Sigmoid colon (tissue), 7 donors: ENCODE data around the gene CYP4V2. TPM values are rescaled to one million over a fixed set of nuclear protein-coding genes. Genes with fewer than 3 reads are reported as not detected.

Experiments used
- DNase-seq: peaks from one replicate; pipeline ENCODE4 v3.0.0-alpha.2; 2019
- H3K27ac ChIP-seq, 4 donors: fragments of 200-600 bp; sonication (generic); one replicate each; pipeline ENCODE4 v1.5.1; 2016 to 2019; ENCODE audit warnings: mild to moderate bottlenecking in 1 of 4
- H3K27me3 ChIP-seq, 3 donors: fragments of 200-600 bp; sonication (generic); one replicate each; pipeline ENCODE4 v1.5.1; 2019; ENCODE audit warnings: mild to moderate bottlenecking in 1 of 3
- H3K36me3 ChIP-seq, 4 donors: fragments of 200-600 bp; sonication (generic); one replicate each; pipeline ENCODE4 v1.5.1; 2016 to 2019
- H3K4me1 ChIP-seq, 4 donors: fragments of 200-600 bp; sonication (generic); one replicate each; pipeline ENCODE4 v1.5.1; 2017 to 2019
- H3K4me3 ChIP-seq, 4 donors: fragments of 200-600 bp; sonication (generic); one replicate each; pipeline ENCODE4 v1.5.1; 2017 to 2019; ENCODE audit warnings: mild to moderate bottlenecking in 2 of 4, moderate library complexity in 1 of 4
- H3K9me3 ChIP-seq, 4 donors: fragments of 200-600 bp in 3 of 4; sonication (generic) in 3 of 4; one replicate each; pipeline versions ENCODE4 v1.5.1 to v1.6.1; 2013 to 2019
- EP300 ChIP-seq, 4 donors: sonication (generic); formaldehyde crosslinking; IDR thresholded peaks; one replicate each; pipeline ENCODE4 v1.6.1; 2017; ENCODE audit warnings: antibody characterized with exemption in 4 of 4
- POLR2A ChIP-seq, 2 donors: fragments of 450-650 bp; IDR thresholded peaks; one replicate each; pipeline ENCODE4 v1.6.1; 2016; ENCODE audit warnings: antibody characterized with exemption in 2 of 2, mild to moderate bottlenecking in 2 of 2, moderate library complexity in 2 of 2
- POLR2AphosphoS5 ChIP-seq, 4 donors: sonication (generic); formaldehyde crosslinking; IDR thresholded peaks; one replicate each; pipeline ENCODE4 v1.6.1; 2017; ENCODE audit warnings: antibody characterized with exemption in 4 of 4
- WGBS, 2 donors: extraction: QIAGEN DNeasy Blood & Tissue Kit; methylation state at CpG; one replicate each; pipeline ENCODE4 v1.1.7; 2013; 5-methylcytosine and 5-hydroxymethylcytosine counted together
- intact Hi-C: fragments of 100-400 bp; cut with DNase I; formaldehyde crosslinking; loops from one replicate; pipeline ENCODE4 v1.15.1; 2023
- polyA plus RNA-seq, 3 donors: library from polyadenylated mRNA; stranded (reverse); fragments of 200-250 nt; gene quantifications; one replicate each; pipeline ENCODE4 v1.2.3, GENCODE V29; 2013
- total RNA-seq, 4 donors: library from RNA; depleted of rRNA; stranded (reverse); fragments of >200 nt; gene quantifications; one replicate each; pipeline ENCODE4 v1.1.0, GENCODE V29; 2016
- TF ChIP-seq, protein P1 (sequence below), 4 experiments: fragments of 450-650 bp in 3 of 4; fragments of 200-600 bp in 1 of 4; IDR thresholded peaks; one replicate each; pipeline ENCODE4 v1.5.1; 2016 to 2019; ENCODE audit warnings: antibody characterized with exemption in 4 of 4, mild to moderate bottlenecking in 3 of 4, moderate library complexity in 2 of 4
- donor health status: healthy with polysubstance abuse.
- donor health status: Bipolar disorder and iron deficiency.
- donor health status: healthy.

The CYP4V2 gene
- total and polyA plus RNA-seq, 7 donors = 7.2 to 75.3 (median 30.0) TPM

DNA sequence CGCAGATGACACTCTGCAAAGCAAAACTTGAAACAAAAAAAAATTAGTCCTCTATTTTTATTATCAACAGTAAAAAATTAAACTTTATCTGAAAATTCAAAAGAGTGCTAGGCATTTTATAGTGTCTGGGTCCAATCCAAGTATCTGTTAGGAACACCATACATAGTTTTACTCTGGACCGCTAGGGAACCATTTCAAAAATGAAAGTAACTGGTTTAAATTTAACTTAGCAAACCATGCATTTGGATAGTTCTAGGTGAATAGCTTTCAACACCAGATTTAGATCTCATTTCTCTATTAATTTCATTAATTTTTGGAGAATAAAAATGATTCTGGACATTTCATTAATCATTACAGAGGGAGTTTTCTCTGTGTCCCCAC is 37.1 kb downstream of the CYP4V2 start:
- H3K4me3 ChIP-seq = peak overlapping the region in 3 of 4 donors; percentile 10 to 34 (median 27)
- H3K4me1 ChIP-seq = peaks cover 0 to 4% (median 2%) of the 10 kb centered on the region in 4 donors
- peaks cover 0 to 3% (median 1%) of the 10 kb centered on the region in 4 donors for H3K9me3 ChIP-seq
- intact Hi-C loops = no loop called here
- DNase-seq = no peak
- TF ChIP-seq POLR2AphosphoS5 (IDR thresholded peaks at IDR 0.05) (no peak), EP300 (IDR thresholded peaks at IDR 0.05) (no peak), POLR2A (IDR thresholded peaks at IDR 0.05) (no peak)
- TF ChIP-seq, protein P1, sequence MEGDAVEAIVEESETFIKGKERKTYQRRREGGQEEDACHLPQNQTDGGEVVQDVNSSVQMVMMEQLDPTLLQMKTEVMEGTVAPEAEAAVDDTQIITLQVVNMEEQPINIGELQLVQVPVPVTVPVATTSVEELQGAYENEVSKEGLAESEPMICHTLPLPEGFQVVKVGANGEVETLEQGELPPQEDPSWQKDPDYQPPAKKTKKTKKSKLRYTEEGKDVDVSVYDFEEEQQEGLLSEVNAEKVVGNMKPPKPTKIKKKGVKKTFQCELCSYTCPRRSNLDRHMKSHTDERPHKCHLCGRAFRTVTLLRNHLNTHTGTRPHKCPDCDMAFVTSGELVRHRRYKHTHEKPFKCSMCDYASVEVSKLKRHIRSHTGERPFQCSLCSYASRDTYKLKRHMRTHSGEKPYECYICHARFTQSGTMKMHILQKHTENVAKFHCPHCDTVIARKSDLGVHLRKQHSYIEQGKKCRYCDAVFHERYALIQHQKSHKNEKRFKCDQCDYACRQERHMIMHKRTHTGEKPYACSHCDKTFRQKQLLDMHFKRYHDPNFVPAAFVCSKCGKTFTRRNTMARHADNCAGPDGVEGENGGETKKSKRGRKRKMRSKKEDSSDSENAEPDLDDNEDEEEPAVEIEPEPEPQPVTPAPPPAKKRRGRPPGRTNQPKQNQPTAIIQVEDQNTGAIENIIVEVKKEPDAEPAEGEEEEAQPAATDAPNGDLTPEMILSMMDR (IDR thresholded peaks at IDR 0.05) = peak in 1 of 4 experiments; percentile 11
- no peak overlapping the region for H3K27ac ChIP-seq
- WGBS, 2 donors = 31 to 59% methylated on average over 2 of the region's 2 CpGs
- H3K27me3 ChIP-seq = no peaks in the 10 kb centered on the region
- H3K36me3 ChIP-seq = no peaks in the 10 kb centered on the region

DNA sequence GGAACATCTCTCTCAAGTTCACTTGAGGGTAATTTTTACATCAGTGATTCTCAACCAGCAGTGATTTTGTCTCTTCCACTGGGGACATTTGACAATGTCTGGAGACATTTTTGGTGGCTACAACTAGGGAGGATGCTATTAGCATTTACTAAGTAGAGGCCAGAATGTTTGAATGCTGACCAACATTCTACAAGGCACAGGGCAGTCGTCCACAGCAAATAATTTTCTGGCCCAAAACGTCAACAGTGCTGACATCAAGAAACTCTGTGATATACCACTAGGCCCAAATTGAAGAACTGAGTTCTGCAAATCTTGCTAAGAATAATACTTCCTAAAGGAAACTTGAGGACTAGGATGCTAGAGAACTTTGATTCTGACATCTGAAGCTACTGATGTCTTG is 43.0 kb downstream of the CYP4V2 start:
- TF ChIP-seq EP300 (IDR thresholded peaks at IDR 0.05) (no peak), POLR2AphosphoS5 (IDR thresholded peaks at IDR 0.05) (no peak), POLR2A (IDR thresholded peaks at IDR 0.05) (no peak)
- TF ChIP-seq, protein P1 (IDR thresholded peaks at IDR 0.05) = no peak
- H3K4me1 ChIP-seq = peaks cover 0 to 4% (median 0%) of the 10 kb centered on the region in 4 donors
- H3K27me3 ChIP-seq = no peaks in the 10 kb centered on the region
- intact Hi-C loops = no loop called here
- no peaks in the 10 kb centered on the region for H3K9me3 ChIP-seq
- DNase-seq = no peak
- H3K27ac ChIP-seq = no peak overlapping the region
- peaks cover 0 to 14% (median 0%) of the 10 kb centered on the region in 4 donors for H3K36me3 ChIP-seq
- H3K4me3 ChIP-seq = no peak overlapping the region
- 69 to 85% methylated on average over 2 of the region's 2 CpGs for WGBS, 2 donors

DNA sequence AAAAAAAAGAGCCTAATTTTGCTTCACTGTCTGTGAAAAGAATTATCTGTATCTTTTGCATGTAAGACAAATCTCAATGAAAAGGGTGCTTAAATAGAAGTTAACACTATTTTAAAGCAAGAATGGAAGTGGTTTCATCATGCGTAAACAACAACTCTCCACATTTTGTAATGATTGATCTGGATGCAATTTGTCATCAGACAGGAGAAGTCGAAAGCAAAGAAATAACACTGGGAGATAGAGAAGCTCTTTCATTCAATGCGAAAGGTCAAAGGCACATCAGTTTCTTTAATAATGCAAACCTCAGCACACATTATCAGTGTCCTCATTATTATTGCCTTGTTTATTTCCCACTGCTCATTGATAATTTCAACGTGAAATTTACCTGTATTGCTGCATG is 44.8 kb downstream of the CYP4V2 start:
- Histone ChIP-seq H3K36me3 (peaks cover 0 to 14% (median 0%) of the 10 kb centered on the region in 4 donors), H3K4me3 (no peak overlapping the region), H3K27me3 (no peaks in the 10 kb centered on the region), H3K27ac (no peak overlapping the region), H3K9me3 (no peaks in the 10 kb centered on the region), H3K4me1 (no peaks in the 10 kb centered on the region)
- DNase-seq = no peak
- intact Hi-C loops = no loop called here
- WGBS, 2 donors = 89 to 93% methylated on average over 4 of the region's 4 CpGs
- no peak for TF ChIP-seq POLR2A (IDR thresholded peaks at IDR 0.05)
- TF ChIP-seq EP300 (IDR thresholded peaks at IDR 0.05) = no peak
- no peak for TF ChIP-seq POLR2AphosphoS5 (IDR thresholded peaks at IDR 0.05)
- TF ChIP-seq, protein P1 (IDR thresholded peaks at IDR 0.05) = no peak

DNA sequence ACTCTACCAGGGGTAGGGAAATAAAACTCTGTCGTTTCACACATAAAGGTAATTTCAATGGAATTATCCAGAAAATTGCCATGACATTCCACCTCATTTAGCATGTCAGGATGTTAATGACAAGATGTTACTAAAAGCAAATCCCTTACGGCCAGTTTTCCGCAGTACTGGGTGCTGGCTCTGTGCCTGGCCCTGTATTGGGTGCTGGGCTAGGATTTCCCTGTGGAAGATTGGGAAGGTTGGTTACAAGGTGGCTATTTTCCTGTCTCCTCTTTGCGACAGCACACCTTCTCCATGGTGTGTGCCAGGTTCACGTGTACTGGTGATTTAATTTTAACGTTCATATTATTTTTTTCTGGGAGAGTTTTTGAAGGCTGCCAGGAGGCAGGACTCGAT is 49.1 kb downstream of the CYP4V2 start:
- Histone ChIP-seq H3K27me3 (no peaks in the 10 kb centered on the region), H3K36me3 (peaks cover 0 to 11% (median 0%) of the 10 kb centered on the region in 4 donors)

More for the DNA sequence above, 49.1 kb downstream of the CYP4V2 start:
- TF ChIP-seq EP300 (IDR thresholded peaks at IDR 0.05) (no peak), POLR2AphosphoS5 (IDR thresholded peaks at IDR 0.05) (no peak), POLR2A (IDR thresholded peaks at IDR 0.05) (no peak)
- TF ChIP-seq, protein P1 (IDR thresholded peaks at IDR 0.05) = no peak
- 88 to 91% methylated on average over 7 of the region's 7 CpGs for WGBS, 2 donors
- H3K4me1 ChIP-seq = no peaks in the 10 kb centered on the region
- intact Hi-C loops = no loop called here
- H3K4me3 ChIP-seq = no peak overlapping the region
- H3K27ac ChIP-seq = no peak overlapping the region
- DNase-seq = no peak
- H3K9me3 ChIP-seq = no peaks in the 10 kb centered on the region
